ENCODE measurements around the gene FBXL12.
A peak's percentile ranks its signal among the peaks of the same experiment; 100 is the strongest.

The FBXL12 gene

DNA sequence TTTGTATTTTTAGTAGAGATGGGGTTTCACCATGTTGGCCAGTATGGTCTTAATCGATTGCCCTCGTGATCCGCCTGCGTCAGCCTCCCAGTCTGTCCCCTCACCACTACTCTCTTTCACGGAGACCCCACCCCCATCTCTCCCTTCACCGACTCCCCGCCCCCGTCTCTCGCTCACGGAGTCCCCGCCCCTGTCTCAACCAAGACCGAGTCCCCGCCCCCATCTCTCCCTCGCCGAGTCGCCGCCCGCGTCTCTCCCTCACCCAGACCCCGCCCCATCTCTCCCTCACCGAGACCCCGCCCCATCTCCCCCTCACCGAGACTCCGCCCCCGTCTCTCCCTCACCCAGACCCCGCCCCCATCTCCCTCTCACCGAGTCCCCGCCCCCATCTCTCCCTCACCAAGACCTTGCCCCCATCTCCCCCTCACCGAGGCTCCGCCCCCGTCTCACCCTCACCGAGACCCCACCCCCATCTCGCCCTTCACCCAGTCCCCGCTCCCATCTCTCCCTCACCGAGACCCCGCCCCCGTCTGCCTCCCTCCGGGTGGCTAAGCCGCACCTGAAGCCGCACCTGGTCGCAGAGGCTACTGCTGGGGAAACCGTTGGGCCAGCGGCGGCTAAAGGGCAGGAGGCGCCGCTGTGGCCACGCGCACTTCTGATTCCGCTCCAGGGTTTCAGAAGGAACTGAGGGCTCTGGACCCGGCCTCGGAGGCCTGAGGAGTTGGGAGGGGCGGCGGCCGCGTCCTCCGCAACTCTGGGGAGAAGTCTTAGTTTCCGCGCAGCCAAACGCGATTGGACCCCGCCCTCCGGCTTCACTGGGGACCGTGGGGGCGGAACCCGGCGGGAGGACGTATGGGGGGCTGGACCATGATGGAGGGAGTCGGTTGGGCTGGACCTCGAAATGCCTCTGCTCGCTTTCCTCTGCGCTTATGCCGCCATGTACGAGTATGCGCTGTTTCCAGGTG lies 33.2 kb downstream of the FBXL12 start:
- peak overlapping the region; percentile 72; the same call in 1 of the 2 replicates for H3K27ac ChIP-seq (ENCODE audit: extremely low read depth, low read depth, low read length)
- no peaks in the 10 kb centered on the region for H3K9me3 ChIP-seq (ENCODE audit: control insufficient read depth, insufficient read depth, low read depth, low read length)
- peak overlapping the region; percentile 70 for H3K4me3 ChIP-seq (ENCODE audit: low read depth, low read length)
- CTCF ChIA-PET: no interaction called here
- H3K4me1 ChIP-seq (ENCODE audit: control insufficient read depth, insufficient read depth, low read length): peaks cover 5% of the 10 kb centered on the region
- POLR2A ChIA-PET: no interaction called here
- H3K36me3 ChIP-seq (ENCODE audit: control insufficient read depth in 2 of 2, insufficient read depth in 1 of 2, low read length in 2 of 2): no peaks in the 10 kb centered on the region
- TF ChIP-seq ZNF843 (tag by site-specific recombination; IDR thresholded peaks at IDR 0.05): 0 out of 2 replicates have a peak, but pooled peaks have one; percentile 26
- TF ChIP-seq KLF1 (tag by site-specific recombination; IDR thresholded peaks at IDR 0.05): peak; percentile 71
- TF ChIP-seq, protein P1, sequence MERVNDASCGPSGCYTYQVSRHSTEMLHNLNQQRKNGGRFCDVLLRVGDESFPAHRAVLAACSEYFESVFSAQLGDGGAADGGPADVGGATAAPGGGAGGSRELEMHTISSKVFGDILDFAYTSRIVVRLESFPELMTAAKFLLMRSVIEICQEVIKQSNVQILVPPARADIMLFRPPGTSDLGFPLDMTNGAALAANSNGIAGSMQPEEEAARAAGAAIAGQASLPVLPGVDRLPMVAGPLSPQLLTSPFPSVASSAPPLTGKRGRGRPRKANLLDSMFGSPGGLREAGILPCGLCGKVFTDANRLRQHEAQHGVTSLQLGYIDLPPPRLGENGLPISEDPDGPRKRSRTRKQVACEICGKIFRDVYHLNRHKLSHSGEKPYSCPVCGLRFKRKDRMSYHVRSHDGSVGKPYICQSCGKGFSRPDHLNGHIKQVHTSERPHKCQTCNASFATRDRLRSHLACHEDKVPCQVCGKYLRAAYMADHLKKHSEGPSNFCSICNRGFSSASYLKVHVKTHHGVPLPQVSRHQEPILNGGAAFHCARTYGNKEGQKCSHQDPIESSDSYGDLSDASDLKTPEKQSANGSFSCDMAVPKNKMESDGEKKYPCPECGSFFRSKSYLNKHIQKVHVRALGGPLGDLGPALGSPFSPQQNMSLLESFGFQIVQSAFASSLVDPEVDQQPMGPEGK (tag by site-specific recombination; IDR thresholded peaks at IDR 0.05): peak; percentile 83
- TF ChIP-seq, protein P2, sequence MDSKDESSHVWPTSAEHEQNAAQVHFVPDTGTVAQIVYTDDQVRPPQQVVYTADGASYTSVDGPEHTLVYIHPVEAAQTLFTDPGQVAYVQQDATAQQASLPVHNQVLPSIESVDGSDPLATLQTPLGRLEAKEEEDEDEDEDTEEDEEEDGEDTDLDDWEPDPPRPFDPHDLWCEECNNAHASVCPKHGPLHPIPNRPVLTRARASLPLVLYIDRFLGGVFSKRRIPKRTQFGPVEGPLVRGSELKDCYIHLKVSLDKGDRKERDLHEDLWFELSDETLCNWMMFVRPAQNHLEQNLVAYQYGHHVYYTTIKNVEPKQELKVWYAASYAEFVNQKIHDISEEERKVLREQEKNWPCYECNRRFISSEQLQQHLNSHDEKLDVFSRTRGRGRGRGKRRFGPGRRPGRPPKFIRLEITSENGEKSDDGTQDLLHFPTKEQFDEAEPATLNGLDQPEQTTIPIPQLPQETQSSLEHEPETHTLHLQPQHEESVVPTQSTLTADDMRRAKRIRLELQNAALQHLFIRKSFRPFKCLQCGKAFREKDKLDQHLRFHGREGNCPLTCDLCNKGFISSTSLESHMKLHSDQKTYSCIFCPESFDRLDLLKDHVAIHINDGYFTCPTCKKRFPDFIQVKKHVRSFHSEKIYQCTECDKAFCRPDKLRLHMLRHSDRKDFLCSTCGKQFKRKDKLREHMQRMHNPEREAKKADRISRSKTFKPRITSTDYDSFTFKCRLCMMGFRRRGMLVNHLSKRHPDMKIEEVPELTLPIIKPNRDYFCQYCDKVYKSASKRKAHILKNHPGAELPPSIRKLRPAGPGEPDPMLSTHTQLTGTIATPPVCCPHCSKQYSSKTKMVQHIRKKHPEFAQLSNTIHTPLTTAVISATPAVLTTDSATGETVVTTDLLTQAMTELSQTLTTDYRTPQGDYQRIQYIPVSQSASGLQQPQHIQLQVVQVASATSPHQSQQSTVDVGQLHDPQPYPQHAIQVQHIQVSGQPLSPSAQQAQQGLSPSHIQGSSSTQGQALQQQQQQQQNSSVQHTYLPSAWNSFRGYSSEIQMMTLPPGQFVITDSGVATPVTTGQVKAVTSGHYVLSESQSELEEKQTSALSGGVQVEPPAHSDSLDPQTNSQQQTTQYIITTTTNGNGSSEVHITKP (tag by site-specific recombination; IDR thresholded peaks at IDR 0.05): peak; percentile 76
- peak; percentile 47; the same call in 1 of the 2 replicates for TF ChIP-seq ZNF2 (tag by site-specific recombination; IDR thresholded peaks at IDR 0.05)
- TF ChIP-seq SALL2 (tag by site-specific recombination; IDR thresholded peaks at IDR 0.05; ENCODE audit: borderline replicate concordance): no peak
- peak; percentile 49; the same call in 1 of the 2 replicates for TF ChIP-seq ZNF76 (tag by site-specific recombination; IDR thresholded peaks at IDR 0.05; ENCODE audit: borderline replicate concordance, low read depth)
- TF ChIP-seq ZNF366 (tag by site-specific recombination; conservative IDR thresholded peaks at IDR 0.05): peak; percentile 63
- no peak for TF ChIP-seq ZNF701 (tag by site-specific recombination; IDR thresholded peaks at IDR 0.05)
- TF ChIP-seq KLF9 (tag by site-specific recombination; IDR thresholded peaks at IDR 0.05; ENCODE audit: low read depth): peak; percentile 72
- TF ChIP-seq ZNF629 (tag by site-specific recombination; IDR thresholded peaks at IDR 0.05): peak; percentile 59
- TF ChIP-seq ZFP69B (tag by site-specific recombination; IDR thresholded peaks at IDR 0.05): peak; percentile 53; the same call in 1 of the 2 replicates
- TF ChIP-seq ZFHX2 (tag by site-specific recombination; conservative IDR thresholded peaks at IDR 0.05): peak; percentile 36
- TF ChIP-seq ZXDB (tag by site-specific recombination; IDR thresholded peaks at IDR 0.05): peak; percentile 67
- TF ChIP-seq, protein P3, sequence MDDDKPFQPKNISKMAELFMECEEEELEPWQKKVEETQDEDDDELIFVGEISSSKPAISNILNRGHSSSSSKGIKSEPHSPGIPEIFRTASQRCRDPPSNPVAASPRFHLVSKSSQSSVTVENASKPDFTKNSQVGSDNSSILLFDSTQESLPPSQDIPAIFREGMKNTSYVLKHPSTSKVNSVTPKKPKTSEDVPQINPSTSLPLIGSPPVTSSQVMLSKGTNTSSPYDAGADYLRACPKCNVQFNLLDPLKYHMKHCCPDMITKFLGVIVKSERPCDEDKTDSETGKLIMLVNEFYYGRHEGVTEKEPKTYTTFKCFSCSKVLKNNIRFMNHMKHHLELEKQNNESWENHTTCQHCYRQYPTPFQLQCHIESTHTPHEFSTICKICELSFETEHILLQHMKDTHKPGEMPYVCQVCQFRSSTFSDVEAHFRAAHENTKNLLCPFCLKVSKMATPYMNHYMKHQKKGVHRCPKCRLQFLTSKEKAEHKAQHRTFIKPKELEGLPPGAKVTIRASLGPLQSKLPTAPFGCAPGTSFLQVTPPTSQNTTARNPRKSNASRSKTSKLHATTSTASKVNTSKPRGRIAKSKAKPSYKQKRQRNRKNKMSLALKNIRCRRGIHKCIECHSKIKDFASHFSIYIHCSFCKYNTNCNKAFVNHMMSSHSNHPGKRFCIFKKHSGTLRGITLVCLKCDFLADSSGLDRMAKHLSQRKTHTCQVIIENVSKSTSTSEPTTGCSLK (tag by site-specific recombination; IDR thresholded peaks at IDR 0.05): no peak
- TF ChIP-seq ZNF707 (tag by site-specific recombination; IDR thresholded peaks at IDR 0.05): no peak
- TF ChIP-seq ZNF274 (IDR thresholded peaks at IDR 0.05; ENCODE audit: low read length): no peak
- TF ChIP-seq ZNF274 (tag by site-specific recombination; IDR thresholded peaks at IDR 0.05; ENCODE audit: borderline replicate concordance): no peak
- TF ChIP-seq ZNF341 (tag by site-specific recombination; IDR thresholded peaks at IDR 0.05; ENCODE audit: low read depth): peak; percentile 54
- no peak for TF ChIP-seq BCL11B (tag by site-specific recombination; IDR thresholded peaks at IDR 0.05; ENCODE audit: low read depth)
- TF ChIP-seq ZNF548 (tag by site-specific recombination; IDR thresholded peaks at IDR 0.05): no peak
- no peak for TF ChIP-seq ZNF596 (tag by site-specific recombination; IDR thresholded peaks at IDR 0.05)
- no peak for TF ChIP-seq ZFP41 (tag by site-specific recombination; IDR thresholded peaks at IDR 0.05; ENCODE audit: borderline replicate concordance)
- TF ChIP-seq, protein P4, sequence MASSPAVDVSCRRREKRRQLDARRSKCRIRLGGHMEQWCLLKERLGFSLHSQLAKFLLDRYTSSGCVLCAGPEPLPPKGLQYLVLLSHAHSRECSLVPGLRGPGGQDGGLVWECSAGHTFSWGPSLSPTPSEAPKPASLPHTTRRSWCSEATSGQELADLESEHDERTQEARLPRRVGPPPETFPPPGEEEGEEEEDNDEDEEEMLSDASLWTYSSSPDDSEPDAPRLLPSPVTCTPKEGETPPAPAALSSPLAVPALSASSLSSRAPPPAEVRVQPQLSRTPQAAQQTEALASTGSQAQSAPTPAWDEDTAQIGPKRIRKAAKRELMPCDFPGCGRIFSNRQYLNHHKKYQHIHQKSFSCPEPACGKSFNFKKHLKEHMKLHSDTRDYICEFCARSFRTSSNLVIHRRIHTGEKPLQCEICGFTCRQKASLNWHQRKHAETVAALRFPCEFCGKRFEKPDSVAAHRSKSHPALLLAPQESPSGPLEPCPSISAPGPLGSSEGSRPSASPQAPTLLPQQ (tag by site-specific recombination; IDR thresholded peaks at IDR 0.05): peak; percentile 54
- TF ChIP-seq, protein P5, sequence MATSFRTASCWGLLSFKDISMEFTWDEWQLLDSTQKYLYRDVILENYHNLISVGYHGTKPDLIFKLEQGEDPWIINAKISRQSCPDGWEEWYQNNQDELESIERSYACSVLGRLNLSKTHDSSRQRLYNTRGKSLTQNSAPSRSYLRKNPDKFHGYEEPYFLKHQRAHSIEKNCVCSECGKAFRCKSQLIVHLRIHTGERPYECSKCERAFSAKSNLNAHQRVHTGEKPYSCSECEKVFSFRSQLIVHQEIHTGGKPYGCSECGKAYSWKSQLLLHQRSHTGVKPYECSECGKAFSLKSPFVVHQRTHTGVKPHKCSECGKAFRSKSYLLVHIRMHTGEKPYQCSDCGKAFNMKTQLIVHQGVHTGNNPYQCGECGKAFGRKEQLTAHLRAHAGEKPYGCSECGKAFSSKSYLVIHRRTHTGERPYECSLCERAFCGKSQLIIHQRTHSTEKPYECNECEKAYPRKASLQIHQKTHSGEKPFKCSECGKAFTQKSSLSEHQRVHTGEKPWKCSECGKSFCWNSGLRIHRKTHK (tag by site-specific recombination; IDR thresholded peaks at IDR 0.05): no peak
